ENCODE data around the gene NRTN. TPM values are rescaled to one million over a fixed set of nuclear protein-coding genes. Genes with fewer than 3 reads are reported as not detected.

The NRTN gene
- total and polyA plus RNA-seq, 2 of the 13 experiments (the other 11 are each of a cell fraction or from before 2014, with no cell fraction given), result 4.1 to 5.3 TPM

DNA sequence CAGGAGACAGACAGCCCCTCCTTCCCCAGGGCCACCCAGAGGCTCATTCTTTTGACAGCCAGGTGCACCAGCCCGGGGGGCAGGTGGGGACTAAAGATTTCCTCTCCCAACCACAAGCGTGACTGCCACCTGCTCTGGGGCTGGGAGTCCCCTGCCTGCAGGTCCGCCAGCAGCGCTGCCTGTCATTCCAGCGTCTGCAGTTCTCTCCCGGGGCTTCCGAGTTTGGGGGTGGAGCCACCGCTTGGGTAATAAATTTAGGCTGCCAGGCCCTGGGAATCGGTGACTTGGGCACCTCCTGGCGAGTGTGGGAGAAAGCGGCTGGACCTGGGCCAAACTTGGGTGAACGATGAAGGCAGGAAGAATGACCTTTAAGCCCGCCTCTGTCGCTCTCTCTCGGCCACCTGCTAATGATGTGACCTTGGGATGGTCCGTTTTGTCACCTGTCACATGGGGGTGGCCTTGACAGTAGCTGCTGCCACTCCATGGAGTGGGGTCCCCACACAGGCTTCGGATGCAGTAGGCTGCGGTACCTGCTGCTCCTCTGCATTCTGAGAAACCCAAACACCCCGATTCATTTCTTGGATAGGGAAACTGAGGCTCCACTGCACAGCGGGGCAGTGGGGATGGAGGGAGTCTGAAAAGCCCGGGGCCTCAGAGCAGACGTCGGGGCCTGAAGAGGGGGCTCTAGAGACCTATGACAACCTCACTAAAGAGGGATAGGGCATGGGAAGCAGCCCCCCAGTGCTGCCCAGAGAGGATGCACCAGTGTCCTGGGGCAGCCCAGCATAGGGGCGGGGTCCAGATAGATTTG is 21.9 kb downstream of the NRTN start (continued):
- TF ChIP-seq YY1 (IDR thresholded peaks at IDR 0.05; ENCODE audit: insufficient read depth, insufficient replicate concordance, low read depth, low read length), result peak; percentile 24
- TF ChIP-seq, protein P1, sequence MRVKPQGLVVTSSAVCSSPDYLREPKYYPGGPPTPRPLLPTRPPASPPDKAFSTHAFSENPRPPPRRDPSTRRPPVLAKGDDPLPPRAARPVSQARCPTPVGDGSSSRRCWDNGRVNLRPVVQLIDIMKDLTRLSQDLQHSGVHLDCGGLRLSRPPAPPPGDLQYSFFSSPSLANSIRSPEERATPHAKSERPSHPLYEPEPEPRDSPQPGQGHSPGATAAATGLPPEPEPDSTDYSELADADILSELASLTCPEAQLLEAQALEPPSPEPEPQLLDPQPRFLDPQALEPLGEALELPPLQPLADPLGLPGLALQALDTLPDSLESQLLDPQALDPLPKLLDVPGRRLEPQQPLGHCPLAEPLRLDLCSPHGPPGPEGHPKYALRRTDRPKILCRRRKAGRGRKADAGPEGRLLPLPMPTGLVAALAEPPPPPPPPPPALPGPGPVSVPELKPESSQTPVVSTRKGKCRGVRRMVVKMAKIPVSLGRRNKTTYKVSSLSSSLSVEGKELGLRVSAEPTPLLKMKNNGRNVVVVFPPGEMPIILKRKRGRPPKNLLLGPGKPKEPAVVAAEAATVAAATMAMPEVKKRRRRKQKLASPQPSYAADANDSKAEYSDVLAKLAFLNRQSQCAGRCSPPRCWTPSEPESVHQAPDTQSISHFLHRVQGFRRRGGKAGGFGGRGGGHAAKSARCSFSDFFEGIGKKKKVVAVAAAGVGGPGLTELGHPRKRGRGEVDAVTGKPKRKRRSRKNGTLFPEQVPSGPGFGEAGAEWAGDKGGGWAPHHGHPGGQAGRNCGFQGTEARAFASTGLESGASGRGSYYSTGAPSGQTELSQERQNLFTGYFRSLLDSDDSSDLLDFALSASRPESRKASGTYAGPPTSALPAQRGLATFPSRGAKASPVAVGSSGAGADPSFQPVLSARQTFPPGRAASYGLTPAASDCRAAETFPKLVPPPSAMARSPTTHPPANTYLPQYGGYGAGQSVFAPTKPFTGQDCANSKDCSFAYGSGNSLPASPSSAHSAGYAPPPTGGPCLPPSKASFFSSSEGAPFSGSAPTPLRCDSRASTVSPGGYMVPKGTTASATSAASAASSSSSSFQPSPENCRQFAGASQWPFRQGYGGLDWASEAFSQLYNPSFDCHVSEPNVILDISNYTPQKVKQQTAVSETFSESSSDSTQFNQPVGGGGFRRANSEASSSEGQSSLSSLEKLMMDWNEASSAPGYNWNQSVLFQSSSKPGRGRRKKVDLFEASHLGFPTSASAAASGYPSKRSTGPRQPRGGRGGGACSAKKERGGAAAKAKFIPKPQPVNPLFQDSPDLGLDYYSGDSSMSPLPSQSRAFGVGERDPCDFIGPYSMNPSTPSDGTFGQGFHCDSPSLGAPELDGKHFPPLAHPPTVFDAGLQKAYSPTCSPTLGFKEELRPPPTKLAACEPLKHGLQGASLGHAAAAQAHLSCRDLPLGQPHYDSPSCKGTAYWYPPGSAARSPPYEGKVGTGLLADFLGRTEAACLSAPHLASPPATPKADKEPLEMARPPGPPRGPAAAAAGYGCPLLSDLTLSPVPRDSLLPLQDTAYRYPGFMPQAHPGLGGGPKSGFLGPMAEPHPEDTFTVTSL (CRISPR knock-in tag; IDR thresholded peaks at IDR 0.05; ENCODE audit: borderline replicate concordance), result no peak
- peak; percentile 63 for TF ChIP-seq HDAC1 (CRISPR knock-in tag; IDR thresholded peaks at IDR 0.05)
- TF ChIP-seq ARID3A (IDR thresholded peaks at IDR 0.05; ENCODE audit: low read depth, low read length), result no peak
- TF ChIP-seq ZNF350 (CRISPR knock-in tag; IDR thresholded peaks at IDR 0.05; ENCODE audit: borderline replicate concordance, low read depth), result peak; percentile 92
- TF ChIP-seq ZNF431 (CRISPR knock-in tag; IDR thresholded peaks at IDR 0.05; ENCODE audit: borderline replicate concordance, low read depth), result no peak
- TF ChIP-seq, protein P2, sequence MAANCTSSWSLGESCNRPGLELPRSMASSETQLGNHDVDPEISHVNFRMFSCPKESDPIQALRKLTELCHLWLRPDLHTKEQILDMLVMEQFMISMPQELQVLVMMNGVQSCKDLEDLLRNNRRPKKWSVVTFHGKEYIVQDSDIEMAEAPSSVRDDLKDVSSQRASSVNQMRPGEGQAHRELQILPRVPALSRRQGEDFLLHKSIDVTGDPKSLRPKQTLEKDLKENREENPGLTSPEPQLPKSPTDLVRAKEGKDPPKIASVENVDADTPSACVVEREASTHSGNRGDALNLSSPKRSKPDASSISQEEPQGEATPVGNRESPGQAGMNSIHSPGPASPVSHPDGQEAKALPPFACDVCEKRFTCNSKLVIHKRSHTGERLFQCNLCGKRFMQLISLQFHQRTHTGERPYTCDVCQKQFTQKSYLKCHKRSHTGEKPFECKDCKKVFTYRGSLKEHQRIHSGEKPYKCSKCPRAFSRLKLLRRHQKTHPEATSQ (CRISPR knock-in tag; IDR thresholded peaks at IDR 0.05; ENCODE audit: borderline replicate concordance), result 0 out of 2 replicates have a peak, but pooled peaks have one; percentile 38
- TF ChIP-seq PCBP1 (IDR thresholded peaks at IDR 0.05; ENCODE audit: borderline replicate concordance, low read depth, low read length), result 0 out of 2 replicates have a peak, but pooled peaks have one; percentile 18
- TF ChIP-seq EP300 (IDR thresholded peaks at IDR 0.05; ENCODE audit: low read depth in 2 of 2, low read length in 2 of 2), result 0 out of 4 replicates have a peak, but pooled peaks of 1 of the 2 experiments have one; percentile 25
- no peak for TF ChIP-seq EP300 (CRISPR knock-in tag; IDR thresholded peaks at IDR 0.05; ENCODE audit: borderline replicate concordance)
- TF ChIP-seq FOXA3 (CRISPR knock-in tag; IDR thresholded peaks at IDR 0.05), result peak; percentile 32
- TF ChIP-seq ZNF30 (CRISPR knock-in tag; IDR thresholded peaks at IDR 0.05), result no peak
- TF ChIP-seq POGZ (CRISPR knock-in tag; IDR thresholded peaks at IDR 0.05), result no peak
- TF ChIP-seq RFX1 (IDR thresholded peaks at IDR 0.05), result no peak
- peak; percentile 40; the same call in 1 of the 2 replicates for TF ChIP-seq ZNF777 (CRISPR knock-in tag; IDR thresholded peaks at IDR 0.05)
- TF ChIP-seq, protein P3, sequence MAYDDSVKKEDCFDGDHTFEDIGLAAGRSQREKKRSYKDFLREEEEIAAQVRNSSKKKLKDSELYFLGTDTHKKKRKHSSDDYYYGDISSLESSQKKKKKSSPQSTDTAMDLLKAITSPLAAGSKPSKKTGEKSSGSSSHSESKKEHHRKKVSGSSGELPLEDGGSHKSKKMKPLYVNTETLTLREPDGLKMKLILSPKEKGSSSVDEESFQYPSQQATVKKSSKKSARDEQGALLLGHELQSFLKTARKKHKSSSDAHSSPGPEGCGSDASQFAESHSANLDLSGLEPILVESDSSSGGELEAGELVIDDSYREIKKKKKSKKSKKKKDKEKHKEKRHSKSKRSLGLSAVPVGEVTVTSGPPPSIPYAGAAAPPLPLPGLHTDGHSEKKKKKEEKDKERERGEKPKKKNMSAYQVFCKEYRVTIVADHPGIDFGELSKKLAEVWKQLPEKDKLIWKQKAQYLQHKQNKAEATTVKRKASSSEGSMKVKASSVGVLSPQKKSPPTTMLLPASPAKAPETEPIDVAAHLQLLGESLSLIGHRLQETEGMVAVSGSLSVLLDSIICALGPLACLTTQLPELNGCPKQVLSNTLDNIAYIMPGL (CRISPR knock-in tag; IDR thresholded peaks at IDR 0.05; ENCODE audit: borderline replicate concordance in 1 of 2, low read depth in 1 of 2), result peak; percentile 66 to 74; a peak in 3 of 4 replicates
- no peak; the same call in 1 of the 2 replicates for TF ChIP-seq FOXJ3 (CRISPR knock-in tag; IDR thresholded peaks at IDR 0.05; ENCODE audit: borderline replicate concordance)
